Neural crest cell (in vitro differentiated cells): Measurements from ENCODE around the gene OR2H1. TPM values are rescaled to one million over a fixed set of nuclear protein-coding genes. Genes with fewer than 3 reads are reported as not detected.

Experiments used
- DNase-seq: peaks from one replicate; pipeline ENCODE4 v3.0.0; 2021; ENCODE audit warnings: low read depth, mixed read lengths, low spot score
- H3K27ac Mint-ChIP-seq: one replicate; pipeline ENCODE4 v1.8.0; 2021; ENCODE audit warnings: mild to moderate bottlenecking, mixed read lengths; ENCODE audit not compliant: unreplicated experiment
- H3K27me3 Mint-ChIP-seq: 2 replicates; pipeline ENCODE4 v1.8.0; 2021; ENCODE audit warnings: low read depth, mild to moderate bottlenecking, mixed read lengths
- H3K36me3 Mint-ChIP-seq: 2 replicates; pipeline ENCODE4 v1.8.0; 2021; ENCODE audit warnings: low read depth, mild to moderate bottlenecking, mixed read lengths
- H3K4me1 Mint-ChIP-seq: 2 replicates; pipeline ENCODE4 v1.8.0; 2021; ENCODE audit warnings: mixed read lengths
- H3K4me3 Mint-ChIP-seq: one replicate; pipeline ENCODE4 v1.8.0; 2021; ENCODE audit warnings: mild to moderate bottlenecking, mixed read lengths
- H3K9me3 Mint-ChIP-seq: 2 replicates; pipeline ENCODE4 v1.8.0; 2021; ENCODE audit warnings: mixed read lengths
- total RNA-seq: library from RNA; stranded (reverse); gene quantifications from 2 replicates; pipeline ENCODE4 v1.2.1, GENCODE V29; 2021
- TF ChIP-seq, protein P1 (sequence below): fragments of 200-600 bp; sonication (generic); conservative IDR thresholded peaks from 2 replicates; pipeline ENCODE4 v1.5.0; 2021; ENCODE audit warnings: antibody characterized with exemption, mild to moderate bottlenecking

The OR2H1 gene
- total RNA-seq, 1 donor from 2014 or later = not detected

GRCh38 chr6:29466241-29466640, 9.3 kb downstream of the OR2H1 start:
- H3K27me3 Mint-ChIP-seq = no peaks in the 10 kb centered on the region
- no peak overlapping the region for H3K4me3 Mint-ChIP-seq
- DNase-seq = no peak
- H3K4me1 Mint-ChIP-seq = no peaks in the 10 kb centered on the region
- TF ChIP-seq, protein P1, sequence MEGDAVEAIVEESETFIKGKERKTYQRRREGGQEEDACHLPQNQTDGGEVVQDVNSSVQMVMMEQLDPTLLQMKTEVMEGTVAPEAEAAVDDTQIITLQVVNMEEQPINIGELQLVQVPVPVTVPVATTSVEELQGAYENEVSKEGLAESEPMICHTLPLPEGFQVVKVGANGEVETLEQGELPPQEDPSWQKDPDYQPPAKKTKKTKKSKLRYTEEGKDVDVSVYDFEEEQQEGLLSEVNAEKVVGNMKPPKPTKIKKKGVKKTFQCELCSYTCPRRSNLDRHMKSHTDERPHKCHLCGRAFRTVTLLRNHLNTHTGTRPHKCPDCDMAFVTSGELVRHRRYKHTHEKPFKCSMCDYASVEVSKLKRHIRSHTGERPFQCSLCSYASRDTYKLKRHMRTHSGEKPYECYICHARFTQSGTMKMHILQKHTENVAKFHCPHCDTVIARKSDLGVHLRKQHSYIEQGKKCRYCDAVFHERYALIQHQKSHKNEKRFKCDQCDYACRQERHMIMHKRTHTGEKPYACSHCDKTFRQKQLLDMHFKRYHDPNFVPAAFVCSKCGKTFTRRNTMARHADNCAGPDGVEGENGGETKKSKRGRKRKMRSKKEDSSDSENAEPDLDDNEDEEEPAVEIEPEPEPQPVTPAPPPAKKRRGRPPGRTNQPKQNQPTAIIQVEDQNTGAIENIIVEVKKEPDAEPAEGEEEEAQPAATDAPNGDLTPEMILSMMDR = no peak
- no peaks in the 10 kb centered on the region for H3K36me3 Mint-ChIP-seq
- no peaks in the 10 kb centered on the region for H3K9me3 Mint-ChIP-seq
- no peak overlapping the region for H3K27ac Mint-ChIP-seq

DNA sequence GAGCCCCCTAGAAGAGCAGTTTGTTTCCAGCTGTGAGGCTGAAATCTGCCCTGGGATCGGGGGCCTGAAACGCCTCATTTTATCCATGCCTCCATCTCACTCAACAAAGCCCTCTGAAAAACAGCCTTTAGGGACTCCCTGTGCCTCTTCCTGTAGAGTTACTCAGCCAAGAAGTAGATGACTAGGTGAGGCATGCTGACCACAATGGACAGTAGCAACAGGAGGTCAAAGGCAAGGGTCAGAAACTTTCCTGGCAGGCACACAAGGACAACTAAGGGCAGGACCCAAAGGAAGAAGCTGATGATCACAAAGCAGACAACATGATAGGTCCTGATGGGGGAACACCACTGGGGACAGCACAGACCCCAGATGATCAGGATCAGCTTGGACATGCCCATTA, 18.0 kb downstream of the OR2H1 start:
- Mint-ChIP-seq H3K36me3 (no peaks in the 10 kb centered on the region), H3K4me1 (no peaks in the 10 kb centered on the region), H3K27ac (no peak overlapping the region), H3K9me3 (peaks cover 2% of the 10 kb centered on the region), H3K27me3 (peaks cover 3% of the 10 kb centered on the region), H3K4me3 (no peak overlapping the region)
- DNase-seq = no peak
- TF ChIP-seq, protein P1 = no peak

DNA sequence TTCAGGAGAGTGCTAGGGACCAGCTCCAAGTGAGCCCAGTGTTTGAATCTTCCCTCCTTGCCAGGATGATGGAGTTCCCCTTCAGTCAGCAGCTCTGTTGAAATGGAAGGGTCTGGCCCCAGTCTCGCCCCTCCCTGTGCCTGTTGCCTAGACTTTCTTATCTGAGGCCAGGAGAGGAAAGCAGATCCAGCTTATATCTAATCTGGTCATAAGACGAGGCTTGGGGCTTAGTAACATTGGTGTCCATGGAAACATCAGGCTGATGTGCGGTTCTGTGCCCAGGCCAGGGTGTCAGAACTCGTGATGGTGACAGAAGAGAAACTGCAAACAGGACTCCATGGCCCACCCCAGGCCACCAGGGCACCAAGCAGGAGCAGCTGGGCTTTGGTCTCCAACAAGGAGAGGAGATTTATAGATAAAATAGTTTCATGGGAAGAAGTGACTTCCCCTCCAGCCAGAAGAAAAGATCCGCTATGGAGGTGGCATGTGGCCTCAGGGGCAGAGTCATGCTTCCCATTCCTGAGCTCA, 21.0 kb downstream of the OR2H1 start:
- Mint-ChIP-seq H3K4me1 (no peaks in the 10 kb centered on the region), H3K27me3 (peaks cover 2% of the 10 kb centered on the region), H3K27ac (no peak overlapping the region), H3K4me3 (no peak overlapping the region), H3K9me3 (peaks cover 10% of the 10 kb centered on the region), H3K36me3 (no peaks in the 10 kb centered on the region)
- DNase-seq = no peak
- TF ChIP-seq, protein P1 = no peak

- H3K9me3 Mint-ChIP-seq = peaks cover 10% of the 10 kb centered on the region
- no peaks in the 10 kb centered on the region for H3K4me1 Mint-ChIP-seq
- no peaks in the 10 kb centered on the region for H3K36me3 Mint-ChIP-seq
- H3K27ac Mint-ChIP-seq = no peak overlapping the region
- DNase-seq = no peak
- TF ChIP-seq, protein P1 = no peak
- no peaks in the 10 kb centered on the region for H3K27me3 Mint-ChIP-seq
- no peak overlapping the region for H3K4me3 Mint-ChIP-seq
Observed at GRCh38 chr6:29478740-29479139, 21.8 kb downstream of the OR2H1 start.

GRCh38 chr6:29479560-29479959, 22.6 kb downstream of the OR2H1 start:
- DNase-seq = no peak
- no peaks in the 10 kb centered on the region for H3K27me3 Mint-ChIP-seq
- peaks cover 10% of the 10 kb centered on the region for H3K9me3 Mint-ChIP-seq
- H3K4me3 Mint-ChIP-seq = no peak overlapping the region
- TF ChIP-seq, protein P1 = no peak
- H3K36me3 Mint-ChIP-seq = no peaks in the 10 kb centered on the region
- no peak overlapping the region for H3K27ac Mint-ChIP-seq
- no peaks in the 10 kb centered on the region for H3K4me1 Mint-ChIP-seq
